IMR-90 (cell line): ENCODE data around the gene PSMD14. TPM values are rescaled to one million over a fixed set of nuclear protein-coding genes. Genes with fewer than 3 reads are reported as not detected.

Experiments
- ATAC-seq: fragments of 200-7000 bp; cut with Tn5 transposase; 2 replicates; pipeline ENCODE4 v1.9.1; 2020; ENCODE audit warnings: low read depth, mild to moderate bottlenecking, moderate library complexity
- BruUV-seq: library from RNA; stranded (reverse); fragments of 400-500 nt; replicated peaks from 2 replicates; lab custom pipeline; 2021; lab: Mats Ljungman, UMichigan
- CTCF ChIA-PET: fragments of 300-600 bp; formaldehyde crosslinking; extraction: SDS; loops from one replicate; lab custom pipeline; 2021; ENCODE audit warnings: antibody characterized with exemption; lab: Yijun Ruan, JAX
- POLR2A ChIA-PET: fragments of 300-600 bp; sonication (Branson Sonifier 250); formaldehyde crosslinking; loops from one replicate; lab custom pipeline; 2022; ENCODE audit warnings: antibody characterized with exemption; ENCODE audit not compliant: unreplicated experiment; lab: Charles Lee
- DNase-seq: peaks from one replicate; pipeline ENCODE4 v3.0.0; 2013
- H2AFZ ChIP-seq: replicated peaks from 2 replicates; pipeline ENCODE3; 2013; ENCODE audit warnings: low read length, mild to moderate bottlenecking; ENCODE audit not compliant: poor library complexity
- H2AK5ac ChIP-seq: 2 replicates; pipeline ENCODE4 v1.6.1; 2013; ENCODE audit warnings: low read depth, low read length, inconsistent platforms
- H2AK9ac ChIP-seq: replicated peaks from 2 replicates; pipeline ENCODE3; 2013; ENCODE audit warnings: mild to moderate bottlenecking, low read depth, low read length, moderate library complexity; ENCODE audit not compliant: poor library complexity
- H2BK120ac ChIP-seq: 2 replicates; pipeline ENCODE4 v1.6.1; 2013; ENCODE audit warnings: low read depth, low read length, inconsistent platforms
- H2BK15ac ChIP-seq: 3 replicates; pipeline ENCODE4 v1.6.1; 2013; ENCODE audit warnings: low read depth, low read length, inconsistent platforms
- H2BK20ac ChIP-seq: 2 replicates; pipeline ENCODE4 v1.6.1; 2013; ENCODE audit warnings: low read depth, mild to moderate bottlenecking, inconsistent platforms, low read length, moderate library complexity
- H2BK5ac ChIP-seq: 2 replicates; pipeline ENCODE4 v1.6.1; 2013; ENCODE audit warnings: mild to moderate bottlenecking, low read depth, low read length, inconsistent platforms; ENCODE audit not compliant: poor library complexity, severe bottlenecking
- H3K14ac ChIP-seq: replicated peaks from 2 replicates; pipeline ENCODE4 v1.6.1; 2013; ENCODE audit warnings: low read depth, low read length, inconsistent platforms
- H3K18ac ChIP-seq: 2 replicates; pipeline ENCODE4 v1.6.1; 2013; ENCODE audit warnings: low read depth, low read length, control low read depth
- H3K23ac ChIP-seq: 2 replicates; pipeline ENCODE4 v1.6.1; 2013; ENCODE audit warnings: low read depth, low read length, inconsistent platforms
- H3K27ac ChIP-seq: 2 replicates; pipeline ENCODE4 v1.5.1; 2013; ENCODE audit warnings: mild to moderate bottlenecking, control low read depth, low read length; ENCODE audit not compliant: insufficient read depth
- H3K27me3 ChIP-seq: 2 replicates; pipeline ENCODE4 v1.6.1; 2013; ENCODE audit warnings: low read length; ENCODE audit not compliant: control insufficient read depth, insufficient read depth
- H3K36me3 ChIP-seq: 2 replicates; pipeline ENCODE4 v1.6.1; 2013; ENCODE audit warnings: low read length, mixed read lengths; ENCODE audit not compliant: control insufficient read depth, insufficient read depth
- H3K4ac ChIP-seq: 2 replicates; pipeline ENCODE4 v1.6.1; 2013; ENCODE audit warnings: low read depth, low read length, inconsistent platforms
- H3K4me1 ChIP-seq: 2 replicates; pipeline ENCODE4 v1.6.1; 2013; ENCODE audit warnings: low read length, mixed read lengths; ENCODE audit not compliant: control insufficient read depth, insufficient read depth
- H3K4me2 ChIP-seq: 2 replicates; pipeline ENCODE4 v1.6.1; 2013; ENCODE audit warnings: low read depth, mild to moderate bottlenecking, control low read depth, low read length, moderate library complexity
- H3K4me3 ChIP-seq: 2 replicates; pipeline ENCODE4 v1.5.1; 2013; ENCODE audit warnings: low read depth, mild to moderate bottlenecking, control low read depth, low read length, moderate library complexity; ENCODE audit not compliant: insufficient read depth
- H3K56ac ChIP-seq: 2 replicates; pipeline ENCODE4 v1.6.1; 2013; ENCODE audit warnings: low read length, inconsistent platforms; ENCODE audit not compliant: insufficient read depth; ENCODE audit errors: extremely low read depth
- H3K79me1 ChIP-seq, 2 experiments: 2 replicates each; pipeline ENCODE4 v1.6.1; 2013; ENCODE audit warnings: low read length in 2 of 2, inconsistent platforms in 1 of 2, low read depth in 1 of 2
- H3K9ac ChIP-seq: 2 replicates; pipeline ENCODE4 v1.6.1; 2013; ENCODE audit warnings: low read depth, low read length, control low read depth
- H3K9me1 ChIP-seq: 2 replicates; pipeline ENCODE4 v1.6.1; 2013; ENCODE audit warnings: low read length, inconsistent platforms; ENCODE audit not compliant: insufficient read depth
- H3K9me3 ChIP-seq: 2 replicates; pipeline ENCODE4 v1.6.1; 2013; ENCODE audit warnings: low read length; ENCODE audit not compliant: control insufficient read depth, insufficient read depth
- H4K20me1 ChIP-seq: 2 replicates; pipeline ENCODE4 v1.6.1; 2013; ENCODE audit warnings: low read length, inconsistent platforms; ENCODE audit not compliant: insufficient read depth
- H4K5ac ChIP-seq: 2 replicates; pipeline ENCODE4 v1.6.1; 2013; ENCODE audit warnings: mild to moderate bottlenecking, low read depth, low read length, control low read depth
- H4K8ac ChIP-seq, 2 experiments: 2 replicates each; pipeline ENCODE4 v1.6.1; 2013; ENCODE audit warnings: low read depth in 2 of 2, low read length in 2 of 2, control low read depth in 1 of 2, inconsistent platforms in 1 of 2
- H4K91ac ChIP-seq: 2 replicates; pipeline ENCODE4 v1.6.1; 2013; ENCODE audit warnings: low read depth, low read length, inconsistent platforms; ENCODE audit not compliant: insufficient read depth
- BHLHE40 ChIP-seq: fragments of 150-350 bp; IDR thresholded peaks from 2 replicates; pipeline ENCODE4 v1.6.1; 2016; ENCODE audit warnings: mild to moderate bottlenecking, low read depth, low read length
- CEBPB ChIP-seq: IDR thresholded peaks from 2 replicates; pipeline ENCODE4 v1.6.1; 2012; ENCODE audit warnings: low read depth, low read length, improper control_type of control experiment
- CHD1 ChIP-seq: IDR thresholded peaks from 2 replicates; pipeline ENCODE4 v1.6.1; 2012; ENCODE audit warnings: low read depth, low read length, improper control_type of control experiment
- FOS ChIP-seq: fragments of 150-350 bp; IDR thresholded peaks from 2 replicates; pipeline ENCODE4 v1.6.1; 2016; ENCODE audit warnings: low read depth, low read length
- MAFK ChIP-seq: IDR thresholded peaks from 2 replicates; pipeline ENCODE4 v1.6.1; 2012; ENCODE audit warnings: low read depth, low read length, improper control_type of control experiment
- MAZ ChIP-seq: IDR thresholded peaks from 2 replicates; pipeline ENCODE4 v1.6.1; 2012; ENCODE audit warnings: low read depth, mild to moderate bottlenecking, low read length, improper control_type of control experiment, moderate library complexity, borderline replicate concordance
- MXI1 ChIP-seq: IDR thresholded peaks from 2 replicates; pipeline ENCODE4 v1.6.1; 2012; ENCODE audit warnings: low read depth, mild to moderate bottlenecking, low read length, moderate library complexity, borderline replicate concordance
- NFE2L2 ChIP-seq: fragments of 150-350 bp; IDR thresholded peaks from 2 replicates; pipeline ENCODE4 v1.6.1; 2016; ENCODE audit warnings: low read depth, mild to moderate bottlenecking, low read length
- POLR2A ChIP-seq: IDR thresholded peaks from 2 replicates; pipeline ENCODE4 v1.6.1; 2012; ENCODE audit warnings: mild to moderate bottlenecking, low read depth, low read length
- RAD21 ChIP-seq: IDR thresholded peaks from 2 replicates; pipeline ENCODE4 v1.6.1; 2012; ENCODE audit warnings: low read length, improper control_type of control experiment
- RCOR1 ChIP-seq: IDR thresholded peaks from 2 replicates; pipeline ENCODE4 v1.6.1; 2012; ENCODE audit warnings: mild to moderate bottlenecking, low read length, improper control_type of control experiment; ENCODE audit not compliant: insufficient replicate concordance
- RFX5 ChIP-seq: IDR thresholded peaks from 2 replicates; pipeline ENCODE4 v1.8.0; 2012; ENCODE audit warnings: low read depth, mild to moderate bottlenecking, low read length, moderate library complexity
- SMC3 ChIP-seq: fragments of 150-350 bp; IDR thresholded peaks from 2 replicates; pipeline ENCODE4 v1.6.1; 2016; ENCODE audit warnings: low read depth, mild to moderate bottlenecking, antibody characterized with exemption, low read length, moderate library complexity
- WGBS, 2 experiments: methylation state at CpG; one replicate each; pipeline versions ENCODE4 v1.1.5 to v1.1.7; 2013; ENCODE audit warnings: missing lambda C conversion rate in 2 of 2; ENCODE audit not compliant: insufficient read length in 1 of 2; ENCODE audit errors: extremely low coverage in 2 of 2; 5-methylcytosine and 5-hydroxymethylcytosine counted together
- dilution Hi-C: fragments of 300-500 bp; cut with HindIII; formaldehyde crosslinking; loops from one replicate; pipeline ENCODE4 v1.14.3; 2018; ENCODE audit warnings: low sequenced_read_pairs; ENCODE audit not compliant: unreplicated experiment
- in situ Hi-C: fragments of 300-500 bp; cut with MboI; formaldehyde crosslinking; loops from 3 replicates; pipeline ENCODE4 v1.14.3; 2019; ENCODE audit warnings: low sequenced_read_pairs, inconsistent platforms, mixed read lengths
- intact Hi-C: fragments of 100-400 bp; cut with micrococcal nuclease; formaldehyde crosslinking; loops from 2 replicates; pipeline ENCODE4 v1.10.0; 2022
- polyA plus RNA-seq, 3 experiments: library from polyadenylated mRNA; depleted of rRNA; stranded (reverse); fragments of >200 nt; gene quantifications; 2 replicates each; pipeline ENCODE4 v1.2.3, GENCODE V29; 2012; ENCODE audit warnings: low replicate concordance in 1 of 3
- total RNA-seq: library from RNA; depleted of rRNA; stranded (reverse); fragments of >200 nt; gene quantifications from 2 replicates; pipeline ENCODE4 v1.2.3, GENCODE V29; 2012
- TF ChIP-seq, protein P1 (sequence below): conservative IDR thresholded peaks from 2 replicates; pipeline ENCODE4 v1.5.1; 2012; ENCODE audit warnings: mild to moderate bottlenecking, low read depth, low read length, improper control_type of control experiment
- TF ChIP-seq, protein P2 (sequence below): fragments of 150-350 bp; IDR thresholded peaks from 2 replicates; pipeline ENCODE4 v1.6.1; 2016; ENCODE audit warnings: low read depth, mild to moderate bottlenecking, low read length, moderate library complexity, borderline replicate concordance

Gene PSMD14
- total and polyA plus RNA-seq, 2 of the 4 experiments (the other 2 are of a cell fraction) = 59.3 to 110 TPM

DNA sequence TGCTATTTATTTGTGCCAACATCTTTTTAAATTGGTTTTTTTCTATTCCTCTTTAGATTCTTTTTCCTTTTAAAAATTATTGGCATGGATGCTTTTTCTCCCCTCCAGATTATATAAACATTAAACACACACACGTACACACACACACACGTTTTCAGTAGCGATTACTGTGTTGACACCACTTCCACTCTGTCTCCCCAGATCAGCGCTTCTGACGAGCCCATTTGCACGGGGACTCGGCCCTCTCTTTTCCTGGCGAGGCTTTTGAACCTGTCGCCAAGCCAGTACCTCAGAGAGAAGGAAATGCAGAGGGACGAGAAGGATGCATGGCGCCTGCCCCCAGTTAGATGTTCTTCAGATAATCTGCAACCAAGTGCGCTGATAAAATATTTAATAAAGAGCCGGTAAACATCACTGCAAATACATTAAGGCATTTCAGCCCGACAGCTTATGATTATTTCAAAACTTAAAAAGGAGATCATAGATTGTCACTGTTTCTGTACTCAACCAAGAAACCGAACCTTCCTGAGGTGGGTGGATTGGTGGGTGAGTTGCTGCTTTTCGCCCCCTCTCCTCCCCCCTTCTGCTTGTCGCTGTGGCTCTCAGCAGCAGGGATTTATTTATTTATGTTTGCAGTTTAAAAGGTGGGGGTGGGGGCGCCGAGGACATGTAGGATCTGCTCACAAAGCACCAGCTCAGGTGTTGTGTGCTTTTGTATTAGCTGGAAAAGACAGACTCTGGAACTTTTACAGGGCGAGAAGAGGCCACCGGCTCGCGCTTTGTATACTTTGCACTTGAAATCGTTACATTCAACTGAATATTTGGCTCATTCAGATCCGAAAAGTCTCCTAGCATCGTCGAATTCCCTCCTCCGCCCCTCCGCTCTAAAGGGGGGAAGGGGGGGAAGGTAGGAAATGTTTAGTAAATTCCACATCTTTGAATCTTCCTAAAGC, 107.1 kb downstream of the PSMD14 start:
- peaks cover 54% of the 10 kb centered on the region for H3K27me3 ChIP-seq
- no peak overlapping the region for H2BK5ac ChIP-seq
- intact Hi-C loops = no loop called here
- CTCF ChIA-PET = interaction anchor here (0.9 kb wide), 1 partner anchor 9 kb away, joined by 3 read pairs; no protein-coding TSS in a partner anchor
- H3K4ac ChIP-seq = no peak overlapping the region
- peak overlapping the region; percentile 68 for H3K4me2 ChIP-seq
- DNase-seq (no peak), ATAC-seq (no peak)
- no peak overlapping the region for H2BK15ac ChIP-seq
- peaks cover 4% of the 10 kb centered on the region for H3K4me1 ChIP-seq
- dilution Hi-C loops = no loop called here
- H3K79me1 ChIP-seq = no peaks in the 10 kb centered on the region
- H3K4me3 ChIP-seq = peak overlapping the region; percentile 43
- no peak overlapping the region for H3K56ac ChIP-seq
- no peak overlapping the region for H4K8ac ChIP-seq
- H3K9me1 ChIP-seq = no peaks in the 10 kb centered on the region; the same call in 1 of the 2 replicates
- no peak overlapping the region for H2BK120ac ChIP-seq
- peaks cover 8% of the 10 kb centered on the region; the same call in 1 of the 2 replicates for H4K20me1 ChIP-seq
- no peak overlapping the region for H4K91ac ChIP-seq
- WGBS, 2 experiments = 67% methylated on average over 3 of the region's 29 CpGs; no CpG with 5 or more reads in 1 of the 2 experiments
- H3K27ac ChIP-seq = no peak overlapping the region
- no peak overlapping the region for H3K9ac ChIP-seq
- in situ Hi-C loops = no loop called here
- no peak overlapping the region for H2AK5ac ChIP-seq
- no peak overlapping the region for H2AK9ac ChIP-seq
- BruUV-seq = no TSS peak
- no peak overlapping the region for H2AFZ ChIP-seq
- H3K9me3 ChIP-seq = peaks cover 6% of the 10 kb centered on the region
- H3K18ac ChIP-seq = no peak overlapping the region
- no peaks in the 10 kb centered on the region for H3K36me3 ChIP-seq
- no peak overlapping the region for H2BK20ac ChIP-seq
- no peak overlapping the region for H4K5ac ChIP-seq
- H3K23ac ChIP-seq = no peak overlapping the region
- TF ChIP-seq MXI1 (no peak), SMC3 (no peak), POLR2A (no peak), CEBPB (no peak), MAZ (no peak), BHLHE40 (no peak), MAFK (no peak), RAD21 (no peak), CHD1 (no peak), FOS (no peak), RCOR1 (no peak), NFE2L2 (no peak), RFX5 (no peak)
- TF ChIP-seq, protein P1, sequence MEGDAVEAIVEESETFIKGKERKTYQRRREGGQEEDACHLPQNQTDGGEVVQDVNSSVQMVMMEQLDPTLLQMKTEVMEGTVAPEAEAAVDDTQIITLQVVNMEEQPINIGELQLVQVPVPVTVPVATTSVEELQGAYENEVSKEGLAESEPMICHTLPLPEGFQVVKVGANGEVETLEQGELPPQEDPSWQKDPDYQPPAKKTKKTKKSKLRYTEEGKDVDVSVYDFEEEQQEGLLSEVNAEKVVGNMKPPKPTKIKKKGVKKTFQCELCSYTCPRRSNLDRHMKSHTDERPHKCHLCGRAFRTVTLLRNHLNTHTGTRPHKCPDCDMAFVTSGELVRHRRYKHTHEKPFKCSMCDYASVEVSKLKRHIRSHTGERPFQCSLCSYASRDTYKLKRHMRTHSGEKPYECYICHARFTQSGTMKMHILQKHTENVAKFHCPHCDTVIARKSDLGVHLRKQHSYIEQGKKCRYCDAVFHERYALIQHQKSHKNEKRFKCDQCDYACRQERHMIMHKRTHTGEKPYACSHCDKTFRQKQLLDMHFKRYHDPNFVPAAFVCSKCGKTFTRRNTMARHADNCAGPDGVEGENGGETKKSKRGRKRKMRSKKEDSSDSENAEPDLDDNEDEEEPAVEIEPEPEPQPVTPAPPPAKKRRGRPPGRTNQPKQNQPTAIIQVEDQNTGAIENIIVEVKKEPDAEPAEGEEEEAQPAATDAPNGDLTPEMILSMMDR = no peak
- TF ChIP-seq, protein P2, sequence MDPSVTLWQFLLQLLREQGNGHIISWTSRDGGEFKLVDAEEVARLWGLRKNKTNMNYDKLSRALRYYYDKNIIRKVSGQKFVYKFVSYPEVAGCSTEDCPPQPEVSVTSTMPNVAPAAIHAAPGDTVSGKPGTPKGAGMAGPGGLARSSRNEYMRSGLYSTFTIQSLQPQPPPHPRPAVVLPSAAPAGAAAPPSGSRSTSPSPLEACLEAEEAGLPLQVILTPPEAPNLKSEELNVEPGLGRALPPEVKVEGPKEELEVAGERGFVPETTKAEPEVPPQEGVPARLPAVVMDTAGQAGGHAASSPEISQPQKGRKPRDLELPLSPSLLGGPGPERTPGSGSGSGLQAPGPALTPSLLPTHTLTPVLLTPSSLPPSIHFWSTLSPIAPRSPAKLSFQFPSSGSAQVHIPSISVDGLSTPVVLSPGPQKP = no peak
- POLR2A ChIA-PET = no interaction called here
- H3K14ac ChIP-seq = no peak overlapping the region
